GM18867 (cell line): ENCODE measurements around the gene PDPK1.
"Not testable (repeated sequence)": the region's sequence is repeated elsewhere in the genome, so short reads cannot be mapped to it uniquely, and the experiment has no call there.

ENCODE experiments used
- ATAC-seq: cut with Tn5 transposase; IDR thresholded peaks from one replicate; pipeline ENCODE4 v1.9.1; 2021; ENCODE audit warnings: mild to moderate bottlenecking, moderate library complexity; ENCODE audit not compliant: unreplicated experiment

Gene PDPK1

GRCh38 chr16:2610781-2611498 lies 73.1 kb downstream of the PDPK1 start:
- ATAC-seq, result no peak

GRCh38 chr16:2611499-2611862 lies 73.7 kb downstream of the PDPK1 start:
- no peak for ATAC-seq

GRCh38 chr16:2611877-2612276 lies 74.1 kb downstream of the PDPK1 start:
- ATAC-seq, result not testable (repeated sequence)

GRCh38 chr16:2613251-2613650 lies 75.4 kb downstream of the PDPK1 start:
- not testable (repeated sequence) for ATAC-seq

- no peak for ATAC-seq
Observed at GRCh38 chr16:2614761-2615191, 77.0 kb downstream of the PDPK1 start.

- not testable (repeated sequence) for ATAC-seq
Observed at GRCh38 chr16:2618964-2619363, 81.1 kb downstream of the PDPK1 start.

GRCh38 chr16:2619628-2620027 lies 81.8 kb downstream of the PDPK1 start:
- not testable (repeated sequence) for ATAC-seq

- ATAC-seq, result not testable (repeated sequence)
Observed at GRCh38 chr16:2620870-2621269, 83.0 kb downstream of the PDPK1 start.

GRCh38 chr16:2621395-2621794 lies 83.6 kb downstream of the PDPK1 start:
- not testable (repeated sequence) for ATAC-seq

- ATAC-seq, result not testable (repeated sequence)
Observed at GRCh38 chr16:2627075-2627474, 89.3 kb downstream of the PDPK1 start.

- not testable (repeated sequence) for ATAC-seq
Observed at GRCh38 chr16:2631203-2631602, 93.4 kb downstream of the PDPK1 start.

GRCh38 chr16:2632291-2632690 lies 94.5 kb downstream of the PDPK1 start:
- ATAC-seq, result not testable (repeated sequence)

GRCh38 chr16:2639071-2639721 lies 101.4 kb downstream of the PDPK1 start:
- not testable (repeated sequence) for ATAC-seq

- not testable (repeated sequence) for ATAC-seq
Observed at GRCh38 chr16:2639722-2640072, 101.9 kb downstream of the PDPK1 start.

GRCh38 chr16:2642561-2642960 lies 104.7 kb downstream of the PDPK1 start:
- ATAC-seq, result not testable (repeated sequence)

- ATAC-seq, result not testable (repeated sequence)
Observed at GRCh38 chr16:2644754-2645453, 107.1 kb downstream of the PDPK1 start.

- ATAC-seq, result not testable (repeated sequence)
Observed at GRCh38 chr16:2651268-2651871, 113.5 kb downstream of the PDPK1 start.
